IPS DF 6.9 (cell line): ENCODE results near the gene SLC25A25.

ENCODE experiments used
- DNase-seq: peaks from one replicate; pipeline ENCODE4 v3.0.0-alpha.2; 2013; ENCODE audit warnings: low read depth, low spot score
- H3K27ac ChIP-seq: one replicate; pipeline ENCODE4 v1.5.1; 2013; ENCODE audit warnings: low read length, control low read depth
- H3K27me3 ChIP-seq: 2 replicates; pipeline ENCODE4 v1.6.1; 2013; ENCODE audit warnings: mild to moderate bottlenecking, low read length; ENCODE audit not compliant: control insufficient read depth, insufficient read depth
- H3K36me3 ChIP-seq: 2 replicates; pipeline ENCODE4 v1.6.1; 2013; ENCODE audit warnings: low read length; ENCODE audit not compliant: control insufficient read depth, insufficient read depth
- H3K4me1 ChIP-seq: 2 replicates; pipeline ENCODE4 v1.6.1; 2013; ENCODE audit warnings: low read length; ENCODE audit not compliant: control insufficient read depth, insufficient read depth
- H3K4me3 ChIP-seq: 2 replicates; pipeline ENCODE4 v1.5.1; 2013; ENCODE audit warnings: mild to moderate bottlenecking, low read length
- H3K9me3 ChIP-seq: 2 replicates; pipeline ENCODE4 v1.6.1; 2013; ENCODE audit warnings: low read length, inconsistent platforms; ENCODE audit not compliant: control insufficient read depth, insufficient read depth
- WGBS: extraction: QIAGEN DNeasy Blood & Tissue Kit; methylation state at CpG from one replicate; pipeline ENCODE4 v1.1.7; 2013; ENCODE audit warnings: mixed read lengths, missing lambda C conversion rate; ENCODE audit not compliant: insufficient read length, insufficient coverage; 5-methylcytosine and 5-hydroxymethylcytosine counted together

Gene SLC25A25

GRCh38 chr9:128149951-128150593 is 82.0 kb downstream of the SLC25A25 start:
- no peaks in the 10 kb centered on the region for H3K36me3 ChIP-seq
- no peaks in the 10 kb centered on the region for H3K27me3 ChIP-seq
- H3K27ac ChIP-seq: no peak overlapping the region
- no peak for DNase-seq
- WGBS: no CpG with 5 or more reads among the region's 11 CpGs
- no peak overlapping the region for H3K4me3 ChIP-seq
- H3K9me3 ChIP-seq: no peaks in the 10 kb centered on the region
- peaks cover 3% of the 10 kb centered on the region; the same call in 1 of the 2 replicates for H3K4me1 ChIP-seq

- peak; percentile 61 for DNase-seq
- Histone ChIP-seq H3K27ac (no peak overlapping the region), H3K4me3 (no peak overlapping the region), H3K4me1 (peaks cover 3% of the 10 kb centered on the region; the same call in 1 of the 2 replicates), H3K36me3 (no peaks in the 10 kb centered on the region), H3K9me3 (no peaks in the 10 kb centered on the region), H3K27me3 (no peaks in the 10 kb centered on the region)
- no CpG with 5 or more reads among the region's 19 CpGs for WGBS
These were observed 82.7 kb downstream of the SLC25A25 start for GRCh38 chr9:128150594-128151308.

- Histone ChIP-seq H3K4me1 (peaks cover 3% of the 10 kb centered on the region; the same call in 1 of the 2 replicates), H3K36me3 (no peaks in the 10 kb centered on the region), H3K27ac (no peak overlapping the region), H3K9me3 (no peaks in the 10 kb centered on the region), H3K4me3 (no peak overlapping the region), H3K27me3 (no peaks in the 10 kb centered on the region)
- DNase-seq: no peak
- WGBS: no CpG with 5 or more reads among the region's 18 CpGs
These were observed 83.5 kb downstream of the SLC25A25 start for GRCh38 chr9:128151309-128152132.

- no peaks in the 10 kb centered on the region for H3K36me3 ChIP-seq
- no CpG with 5 or more reads among the region's 13 CpGs for WGBS
- peaks cover 3% of the 10 kb centered on the region; the same call in 1 of the 2 replicates for H3K4me1 ChIP-seq
- H3K27me3 ChIP-seq: no peaks in the 10 kb centered on the region
- no peak overlapping the region for H3K27ac ChIP-seq
- no peak overlapping the region for H3K4me3 ChIP-seq
- no peaks in the 10 kb centered on the region for H3K9me3 ChIP-seq
- no peak for DNase-seq
These were observed 84.4 kb downstream of the SLC25A25 start for GRCh38 chr9:128152133-128153059.

GRCh38 chr9:128153060-128153946 is 85.3 kb downstream of the SLC25A25 start:
- no CpG with 5 or more reads among the region's 26 CpGs for WGBS
- Histone ChIP-seq H3K27ac (no peak overlapping the region), H3K27me3 (no peaks in the 10 kb centered on the region), H3K9me3 (no peaks in the 10 kb centered on the region), H3K36me3 (no peaks in the 10 kb centered on the region), H3K4me3 (no peak overlapping the region), H3K4me1 (peaks cover 3% of the 10 kb centered on the region; the same call in 1 of the 2 replicates)
- no peak for DNase-seq

GRCh38 chr9:128153947-128154695 is 86.1 kb downstream of the SLC25A25 start:
- no CpG with 5 or more reads among the region's 13 CpGs for WGBS
- Histone ChIP-seq H3K27ac (no peak overlapping the region), H3K9me3 (no peaks in the 10 kb centered on the region), H3K27me3 (no peaks in the 10 kb centered on the region), H3K4me1 (peaks cover 3% of the 10 kb centered on the region; the same call in 1 of the 2 replicates), H3K36me3 (no peaks in the 10 kb centered on the region), H3K4me3 (no peak overlapping the region)
- no peak for DNase-seq

GRCh38 chr9:128155736-128156500 is 87.9 kb downstream of the SLC25A25 start:
- Histone ChIP-seq H3K36me3 (no peaks in the 10 kb centered on the region), H3K27me3 (no peaks in the 10 kb centered on the region), H3K4me3 (no peak overlapping the region), H3K4me1 (0 out of 2 replicates have a peak, but pooled peaks cover 2% of the 10 kb centered on the region), H3K27ac (no peak overlapping the region), H3K9me3 (no peaks in the 10 kb centered on the region)
- WGBS: no CpG with 5 or more reads among the region's 7 CpGs
- DNase-seq: no peak
